Endothelial cell of umbilical vein (primary cell): ENCODE results near the gene DAB2. TPM values are rescaled to one million over a fixed set of nuclear protein-coding genes. Genes with fewer than 3 reads are reported as not detected.

ENCODE experiments used
- BruUV-seq: library from RNA; stranded (reverse); fragments of 400-500 nt; replicated peaks from 2 replicates; lab custom pipeline; 2021; lab: Mats Ljungman, UMichigan
- CTCF ChIA-PET: fragments of 300-600, 350-600 bp; sonication (Branson Sonifier 250); formaldehyde crosslinking; loops from one replicate; lab custom pipeline; 2021; ENCODE audit warnings: antibody characterized with exemption, inconsistent platforms; lab: Charles Lee
- POLR2A ChIA-PET: fragments of 300-600, 350-600 bp; sonication (Branson Sonifier 250); formaldehyde crosslinking; loops from one replicate; lab custom pipeline; 2021; ENCODE audit warnings: antibody characterized with exemption, inconsistent platforms; lab: Charles Lee
- DNase-seq: peaks from one replicate; pipeline ENCODE4 v3.0.0-alpha.2; 2011; ENCODE audit warnings: low read depth, low spot score
- FAIRE-seq: peaks from 2 replicates; lab custom pipeline; 2011; peaks lifted over from hg19 to GRCh38; lab: Jason Lieb, UNC
- H2AFZ ChIP-seq: 2 replicates; pipeline ENCODE4 v1.6.0; 2012; ENCODE audit warnings: low read depth, low read length, control low read depth, inconsistent platforms
- H3K27ac ChIP-seq: 2 replicates; pipeline ENCODE4 v1.5.1; 2011; ENCODE audit warnings: low read depth, mild to moderate bottlenecking, control low read depth, low read length, moderate library complexity; ENCODE audit not compliant: insufficient read depth
- H3K27me3 ChIP-seq, 2 experiments: 2 replicates each; pipeline versions ENCODE4 v1.6.0 to v1.6.1; 2011; ENCODE audit warnings: low read length in 2 of 2, mixed read lengths in 1 of 2; ENCODE audit not compliant: control insufficient read depth in 2 of 2, insufficient read depth in 2 of 2
- H3K36me3 ChIP-seq, 2 experiments: 2 replicates in 1 of 2; 3 replicates in 1 of 2; pipeline ENCODE4 v1.5.1; 2011; ENCODE audit warnings: low read length in 2 of 2, mild to moderate bottlenecking in 1 of 2, moderate library complexity in 1 of 2; ENCODE audit not compliant: control insufficient read depth in 2 of 2, insufficient read depth in 2 of 2; ENCODE audit errors: extremely low read depth in 1 of 2
- H3K4me1 ChIP-seq: 3 replicates; pipeline ENCODE4 v1.5.1; 2011; ENCODE audit warnings: mild to moderate bottlenecking, low read length; ENCODE audit not compliant: control insufficient read depth, insufficient read depth; ENCODE audit errors: extremely low read depth
- H3K4me2 ChIP-seq: 2 replicates; pipeline ENCODE4 v1.6.1; 2011; ENCODE audit warnings: low read length, control low read depth, mixed read lengths; ENCODE audit not compliant: insufficient read depth
- H3K4me3 ChIP-seq, 3 experiments: fragments of 200-600 bp in 1 of 3; sonication (generic), shearing (Covaris generic) in 1 of 3; replicated peaks in 1 of 3; 2 replicates each; pipeline ENCODE4 v1.5.1; 2011 to 2016; ENCODE audit warnings: control low read depth in 3 of 3, low read length in 3 of 3, mild to moderate bottlenecking in 2 of 3, inconsistent platforms in 1 of 3, low read depth in 1 of 3, moderate library complexity in 1 of 3; ENCODE audit not compliant: insufficient read depth in 1 of 3
- H3K79me2 ChIP-seq: 2 replicates; pipeline ENCODE4 v1.6.0; 2012; ENCODE audit warnings: low read length, inconsistent platforms; ENCODE audit not compliant: control insufficient read depth, insufficient read depth
- H3K9ac ChIP-seq: replicated peaks from 2 replicates; pipeline ENCODE3; 2011; ENCODE audit warnings: low read length, control low read depth; ENCODE audit not compliant: insufficient read depth; ENCODE audit errors: extremely low read depth
- H3K9me1 ChIP-seq: replicated peaks from 3 replicates; pipeline ENCODE4 v1.6.0; 2011; ENCODE audit warnings: mild to moderate bottlenecking, low read length; ENCODE audit not compliant: control insufficient read depth, insufficient read depth; ENCODE audit errors: extremely low read depth
- H3K9me3 ChIP-seq: replicated peaks from 2 replicates; pipeline ENCODE4 v1.5.1; 2012; ENCODE audit warnings: low read length, inconsistent platforms; ENCODE audit not compliant: control insufficient read depth, insufficient read depth
- H4K20me1 ChIP-seq: replicated peaks from 2 replicates; pipeline ENCODE3; 2011; ENCODE audit warnings: mild to moderate bottlenecking, low read length; ENCODE audit not compliant: control insufficient read depth, insufficient read depth; ENCODE audit errors: extremely low read depth
- CTCF ChIP-seq, 2 donors: IDR thresholded peaks; 1 replicate in 1 of 2; 2 replicates in 1 of 2; pipeline ENCODE4 v1.5.1; 2011; ENCODE audit warnings: low read length in 2 of 2, mild to moderate bottlenecking in 2 of 2, moderate library complexity in 2 of 2, control low read depth in 1 of 2, inconsistent platforms in 1 of 2, low read depth in 1 of 2; ENCODE audit not compliant: insufficient read depth in 1 of 2; ENCODE audit errors: extremely low read depth in 1 of 2
- GATA2 ChIP-seq: IDR thresholded peaks from 2 replicates; pipeline ENCODE4 v1.7.0; 2011; ENCODE audit warnings: low read depth, mild to moderate bottlenecking, moderate library complexity, mixed read lengths, low read length; ENCODE audit not compliant: insufficient read length, insufficient read depth
- MAX ChIP-seq: IDR thresholded peaks from 2 replicates; pipeline ENCODE4 v1.6.1; 2011; ENCODE audit not compliant: insufficient read depth, insufficient read length
- POLR2AphosphoS5 ChIP-seq: IDR thresholded peaks from 2 replicates; pipeline ENCODE4 v1.6.1; 2012; ENCODE audit warnings: low read depth, mild to moderate bottlenecking, control low read depth, low read length, moderate library complexity; ENCODE audit not compliant: insufficient read depth
- dilution Hi-C: fragments of 300-500 bp; cut with MboI; formaldehyde crosslinking; loops from one replicate; pipeline ENCODE4 v1.15.0; 2019; ENCODE audit warnings: low sequenced_read_pairs; ENCODE audit not compliant: extremely low pct_ligation_motif_present
- intact Hi-C: fragments of 100-400 bp; cut with micrococcal nuclease; formaldehyde crosslinking; loops from one replicate; pipeline ENCODE4 v1.10.0; 2022
- polyA plus RNA-seq, 4 experiments: library from polyadenylated mRNA; depleted of rRNA in 3 of 4; stranded (reverse) in 3 of 4; unstranded in 1 of 4; fragments of >200 nt; gene quantifications; 2 replicates each; pipeline versions ENCODE4 v1.2.1 to v1.2.3, GENCODE V29; 2011 to 2012; ENCODE audit warnings: missing spikeins in 1 of 4
- total RNA-seq: library from RNA; stranded (reverse); gene quantifications from 2 replicates; pipeline ENCODE4 v1.2.3, GENCODE V29; 2021

Gene DAB2
- total and polyA plus RNA-seq, 2 donors (not counting 3 experiments of a cell fraction or from before 2014, with no cell fraction given): 168 to 283 TPM

GRCh38 chr5:39426746-39427105 lies 1.9 kb upstream of the DAB2 start:
- intact Hi-C loops: loop anchor here (2.0 to 10.0 kb wide), 3 partner anchors 50 to 1262 kb away; partner anchors contain the start of gene RICTOR
- H3K27ac ChIP-seq: peak overlapping the region; percentile 91
- H3K9ac ChIP-seq: peak overlapping the region; percentile 58
- DNase-seq: peak; percentile 69
- ChIA-PET POLR2A (no interaction called here), CTCF (interaction anchor here (1.2 to 8.4 kb wide), 5 partner anchors 27 to 121 kb away, joined by 3 to 210 read pairs (median 4); no protein-coding TSS in a partner anchor)
- TF ChIP-seq CTCF (IDR thresholded peaks at IDR 0.05; ENCODE audit: extremely low read depth in 1 of 2, insufficient read depth in 1 of 2, low read depth in 1 of 2, low read length in 2 of 2) (no peak), GATA2 (no peak), MAX (no peak), POLR2AphosphoS5 (no peak)
- no peak for FAIRE-seq
- peaks cover 44% of the 10 kb centered on the region for H3K4me1 ChIP-seq
- H2AFZ ChIP-seq: peak overlapping the region; percentile 76
- H3K9me1 ChIP-seq: no peaks in the 10 kb centered on the region
- H3K36me3 ChIP-seq: peaks cover 0 to 3% of the 10 kb centered on the region in 2 experiments
- H4K20me1 ChIP-seq: no peaks in the 10 kb centered on the region
- no peak overlapping the region for H3K4me3 ChIP-seq
- no TSS peak for BruUV-seq
- peak overlapping the region; percentile 68 for H3K4me2 ChIP-seq
- no peaks in the 10 kb centered on the region for H3K27me3 ChIP-seq
- H3K9me3 ChIP-seq: no peaks in the 10 kb centered on the region
- H3K79me2 ChIP-seq: peaks cover 30% of the 10 kb centered on the region
- dilution Hi-C loops: no loop called here
